ENCODE measurements around the gene USP26. TPM values are rescaled to one million over a fixed set of nuclear protein-coding genes. Genes with fewer than 3 reads are reported as not detected.

The USP26 gene
- total and polyA plus RNA-seq, 2 experiments from 2014 or later, result not detected

- Mint-ChIP-seq H3K9me3 (no peaks in the 10 kb centered on the region), H3K27ac (no peak overlapping the region), H3K36me3 (ENCODE audit: low read depth) (no peaks in the 10 kb centered on the region), H3K4me3 (no peak overlapping the region), H3K27me3 (ENCODE audit: insufficient read depth, low read depth, poor library complexity) (no peaks in the 10 kb centered on the region), H3K4me1 (no peaks in the 10 kb centered on the region)
- no peaks in the 10 kb centered on the region for H3K27me3 ChIP-seq (ENCODE audit: insufficient read depth)
- TF ChIP-seq ZNF114 (CRISPR knock-in tag; IDR thresholded peaks at IDR 0.05) (no peak), ZNF331 (CRISPR knock-in tag; IDR thresholded peaks at IDR 0.05; ENCODE audit: low read depth) (no peak), EZH2phosphoT487 (IDR thresholded peaks at IDR 0.05; ENCODE audit: unreplicated experiment) (no peak), EZH2 (IDR thresholded peaks at IDR 0.05; ENCODE audit: low read depth, unreplicated experiment) (no peak), STAT1 (IDR thresholded peaks at IDR 0.05; ENCODE audit: unreplicated experiment) (no peak), NANOG (IDR thresholded peaks at IDR 0.05; ENCODE audit: borderline replicate concordance) (no peak), CREB1 (CRISPR knock-in tag; IDR thresholded peaks at IDR 0.05; ENCODE audit: low read depth) (no peak), ZNF462 (CRISPR knock-in tag; IDR thresholded peaks at IDR 0.05) (no peak)
- TF ChIP-seq, protein P1, sequence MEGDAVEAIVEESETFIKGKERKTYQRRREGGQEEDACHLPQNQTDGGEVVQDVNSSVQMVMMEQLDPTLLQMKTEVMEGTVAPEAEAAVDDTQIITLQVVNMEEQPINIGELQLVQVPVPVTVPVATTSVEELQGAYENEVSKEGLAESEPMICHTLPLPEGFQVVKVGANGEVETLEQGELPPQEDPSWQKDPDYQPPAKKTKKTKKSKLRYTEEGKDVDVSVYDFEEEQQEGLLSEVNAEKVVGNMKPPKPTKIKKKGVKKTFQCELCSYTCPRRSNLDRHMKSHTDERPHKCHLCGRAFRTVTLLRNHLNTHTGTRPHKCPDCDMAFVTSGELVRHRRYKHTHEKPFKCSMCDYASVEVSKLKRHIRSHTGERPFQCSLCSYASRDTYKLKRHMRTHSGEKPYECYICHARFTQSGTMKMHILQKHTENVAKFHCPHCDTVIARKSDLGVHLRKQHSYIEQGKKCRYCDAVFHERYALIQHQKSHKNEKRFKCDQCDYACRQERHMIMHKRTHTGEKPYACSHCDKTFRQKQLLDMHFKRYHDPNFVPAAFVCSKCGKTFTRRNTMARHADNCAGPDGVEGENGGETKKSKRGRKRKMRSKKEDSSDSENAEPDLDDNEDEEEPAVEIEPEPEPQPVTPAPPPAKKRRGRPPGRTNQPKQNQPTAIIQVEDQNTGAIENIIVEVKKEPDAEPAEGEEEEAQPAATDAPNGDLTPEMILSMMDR (conservative IDR thresholded peaks at IDR 0.05; ENCODE audit: low read depth in 2 of 2), result no peak
- TF ChIP-seq, protein P2, sequence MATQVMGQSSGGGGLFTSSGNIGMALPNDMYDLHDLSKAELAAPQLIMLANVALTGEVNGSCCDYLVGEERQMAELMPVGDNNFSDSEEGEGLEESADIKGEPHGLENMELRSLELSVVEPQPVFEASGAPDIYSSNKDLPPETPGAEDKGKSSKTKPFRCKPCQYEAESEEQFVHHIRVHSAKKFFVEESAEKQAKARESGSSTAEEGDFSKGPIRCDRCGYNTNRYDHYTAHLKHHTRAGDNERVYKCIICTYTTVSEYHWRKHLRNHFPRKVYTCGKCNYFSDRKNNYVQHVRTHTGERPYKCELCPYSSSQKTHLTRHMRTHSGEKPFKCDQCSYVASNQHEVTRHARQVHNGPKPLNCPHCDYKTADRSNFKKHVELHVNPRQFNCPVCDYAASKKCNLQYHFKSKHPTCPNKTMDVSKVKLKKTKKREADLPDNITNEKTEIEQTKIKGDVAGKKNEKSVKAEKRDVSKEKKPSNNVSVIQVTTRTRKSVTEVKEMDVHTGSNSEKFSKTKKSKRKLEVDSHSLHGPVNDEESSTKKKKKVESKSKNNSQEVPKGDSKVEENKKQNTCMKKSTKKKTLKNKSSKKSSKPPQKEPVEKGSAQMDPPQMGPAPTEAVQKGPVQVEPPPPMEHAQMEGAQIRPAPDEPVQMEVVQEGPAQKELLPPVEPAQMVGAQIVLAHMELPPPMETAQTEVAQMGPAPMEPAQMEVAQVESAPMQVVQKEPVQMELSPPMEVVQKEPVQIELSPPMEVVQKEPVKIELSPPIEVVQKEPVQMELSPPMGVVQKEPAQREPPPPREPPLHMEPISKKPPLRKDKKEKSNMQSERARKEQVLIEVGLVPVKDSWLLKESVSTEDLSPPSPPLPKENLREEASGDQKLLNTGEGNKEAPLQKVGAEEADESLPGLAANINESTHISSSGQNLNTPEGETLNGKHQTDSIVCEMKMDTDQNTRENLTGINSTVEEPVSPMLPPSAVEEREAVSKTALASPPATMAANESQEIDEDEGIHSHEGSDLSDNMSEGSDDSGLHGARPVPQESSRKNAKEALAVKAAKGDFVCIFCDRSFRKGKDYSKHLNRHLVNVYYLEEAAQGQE (IDR thresholded peaks at IDR 0.05; ENCODE audit: unreplicated experiment), result no peak
- H3K4me3 ChIP-seq, result no peak overlapping the region
- no peak overlapping the region for H2AFZ ChIP-seq
- H4K20me1 ChIP-seq (replicated peaks; ENCODE audit: insufficient read depth), result no peaks in the 10 kb centered on the region
- no peaks in the 10 kb centered on the region for H3K4me1 ChIP-seq (ENCODE audit: insufficient read depth)
- no peak overlapping the region for H3K4me2 ChIP-seq
- H3K36me3 ChIP-seq (ENCODE audit: insufficient read depth), result no peaks in the 10 kb centered on the region
- H3K79me2 ChIP-seq (replicated peaks; ENCODE audit: insufficient read depth), result no peaks in the 10 kb centered on the region
- no peak for ATAC-seq
- H3K9me2 ChIP-seq (ENCODE audit: insufficient read depth), result no peaks in the 10 kb centered on the region
- no peak overlapping the region for H3K27ac ChIP-seq (ENCODE audit: low read depth)
- no peak for DNase-seq (ENCODE audit: low spot score)
- H3F3A ChIP-seq (replicated peaks; ENCODE audit: low read depth), result no peaks in the 10 kb centered on the region
Observed at GRCh38 chrX:133089411-133089810, 7.5 kb downstream of the USP26 start.

Data from GM23338 (cell line).